ENCODE measurements around the gene MRPL42.
"Not testable (repeated sequence)": the region's sequence is repeated elsewhere in the genome, so short reads cannot be mapped to it uniquely, and the experiment has no call there.

Gene MRPL42

DNA sequence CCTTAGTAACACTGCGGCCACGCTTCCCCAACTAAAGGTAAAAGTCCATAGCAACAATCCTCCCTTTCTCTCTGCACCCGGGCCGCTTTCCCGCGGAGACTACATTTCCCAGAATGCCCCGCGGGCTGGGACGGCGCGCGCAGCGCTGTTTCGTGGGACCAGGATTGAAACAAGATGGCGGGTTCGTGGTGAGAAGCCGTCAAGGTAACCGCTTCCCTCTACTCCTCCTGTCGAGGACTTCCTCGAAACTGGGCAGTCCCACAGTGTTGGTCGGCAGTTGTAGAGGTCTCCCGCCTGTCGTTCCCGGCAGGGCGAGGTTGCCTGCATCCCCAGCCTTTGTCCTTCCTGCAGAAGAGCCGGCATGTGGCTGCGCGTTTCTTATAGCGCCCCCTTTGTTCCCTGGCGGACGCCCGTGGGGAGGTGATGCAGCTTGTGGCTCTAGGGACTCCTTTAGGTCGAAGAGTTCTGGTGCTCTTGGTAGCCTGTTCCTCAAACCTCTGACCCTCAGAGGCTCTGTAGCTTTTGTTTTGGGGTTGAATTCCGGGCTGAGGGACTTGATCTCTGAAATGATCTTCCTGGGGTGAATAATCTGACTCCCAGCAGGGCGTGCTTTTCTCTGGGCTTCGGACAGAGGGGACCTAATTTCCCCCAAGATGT is at the start of gene MRPL42:
Gene MRPL42 (plus strand): TSS at position 164 of the 657 bp plus-strand sequence. CDS start 1,772 bp downstream, outside the sequence.
- peak; percentile 86 to 94 (median 90) for DNase-seq (ENCODE audit: low read depth in 2 of 3, low spot score in 1 of 3)

DNA sequence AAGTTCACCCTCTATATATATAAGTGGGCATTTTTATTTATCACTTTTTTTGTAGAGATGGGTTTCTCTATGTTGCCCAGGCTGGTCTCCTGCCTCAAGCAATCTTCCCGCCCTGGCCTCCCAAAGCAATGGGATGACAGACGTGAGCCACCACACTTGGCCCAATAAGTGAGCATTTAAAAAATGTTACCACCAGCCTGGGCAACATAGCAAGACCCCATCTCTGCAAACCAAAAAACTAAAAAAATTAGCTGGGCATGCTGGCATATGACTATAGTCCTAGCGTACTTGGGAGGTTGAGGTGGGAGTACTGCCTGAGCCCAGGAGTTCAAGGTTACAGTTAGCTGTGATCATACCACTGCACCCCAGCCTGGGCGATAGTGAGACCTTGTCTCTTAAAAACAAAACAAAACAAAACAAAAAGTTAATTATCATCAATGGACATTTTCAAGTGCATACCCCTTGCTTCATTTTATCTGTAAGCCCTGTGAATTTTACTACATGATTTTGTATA is 49.3 kb upstream of the MRPL42 start:
- no peak for DNase-seq (ENCODE audit: low read depth in 2 of 3, low spot score in 1 of 3)

DNA sequence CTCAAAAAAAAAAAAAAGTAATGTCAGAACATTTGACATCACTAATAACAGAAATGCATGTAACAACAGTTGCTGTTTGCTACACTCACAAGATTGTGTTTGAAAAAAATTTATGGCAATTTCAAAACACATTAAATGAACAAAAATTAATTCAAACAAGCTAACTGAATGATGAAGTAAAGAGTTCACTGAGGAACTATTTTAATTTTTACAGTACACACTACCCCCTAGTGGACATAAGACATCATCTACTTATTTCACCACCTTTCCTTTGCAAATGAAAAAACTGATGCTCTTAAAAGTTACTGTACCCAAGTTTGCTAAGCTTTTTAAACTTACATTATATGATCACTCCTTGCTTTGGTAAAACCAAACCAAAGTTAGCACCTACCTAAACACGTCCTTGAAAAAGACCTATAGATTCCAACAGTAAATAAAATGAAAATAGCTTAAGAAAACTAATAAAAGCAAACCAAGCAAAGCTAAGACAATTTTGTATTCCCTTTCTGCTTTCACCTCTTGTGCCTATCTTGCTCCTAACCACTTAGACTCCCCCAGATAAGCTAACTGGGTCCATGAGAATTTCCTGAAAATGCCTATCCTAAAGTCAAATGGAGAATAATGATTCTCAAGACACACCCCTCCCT is 47.8 kb upstream of the MRPL42 start:
- DNase-seq (ENCODE audit: low read depth in 2 of 3, low spot score in 1 of 3) = no peak

- no peak for DNase-seq (ENCODE audit: low read depth in 2 of 3, low spot score in 1 of 3)
Measured at GRCh38 chr12:93422050-93422449, 45.3 kb upstream of the MRPL42 start.

- no peak for DNase-seq (ENCODE audit: low read depth in 2 of 3, low spot score in 1 of 3)
Measured at GRCh38 chr12:93425736-93426411, 41.4 kb upstream of the MRPL42 start.

DNA sequence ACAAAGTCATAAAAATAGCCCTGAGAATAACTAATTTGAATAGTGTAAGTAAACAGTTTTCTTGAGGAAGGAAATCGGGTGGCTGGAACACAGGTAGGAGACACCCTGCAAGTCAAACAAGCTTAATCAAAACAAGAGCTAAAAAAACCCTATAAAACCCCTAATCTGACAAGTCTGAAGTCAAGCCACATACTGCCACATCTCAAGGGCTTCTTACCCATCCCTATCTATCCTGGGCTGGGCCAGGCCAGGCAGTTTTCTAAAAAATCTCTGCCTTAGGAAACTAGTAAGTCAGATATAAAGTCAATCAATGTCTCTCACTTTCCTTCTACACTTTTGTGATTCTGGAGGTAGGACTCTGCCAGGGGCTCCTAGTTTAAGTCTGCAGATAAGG is 40.9 kb upstream of the MRPL42 start:
- no peak for DNase-seq (ENCODE audit: low read depth in 2 of 3, low spot score in 1 of 3)

GRCh38 chr12:93427779-93428564 is 39.3 kb upstream of the MRPL42 start:
- DNase-seq (ENCODE audit: low read depth in 2 of 3, low spot score in 1 of 3) = no peak

DNA sequence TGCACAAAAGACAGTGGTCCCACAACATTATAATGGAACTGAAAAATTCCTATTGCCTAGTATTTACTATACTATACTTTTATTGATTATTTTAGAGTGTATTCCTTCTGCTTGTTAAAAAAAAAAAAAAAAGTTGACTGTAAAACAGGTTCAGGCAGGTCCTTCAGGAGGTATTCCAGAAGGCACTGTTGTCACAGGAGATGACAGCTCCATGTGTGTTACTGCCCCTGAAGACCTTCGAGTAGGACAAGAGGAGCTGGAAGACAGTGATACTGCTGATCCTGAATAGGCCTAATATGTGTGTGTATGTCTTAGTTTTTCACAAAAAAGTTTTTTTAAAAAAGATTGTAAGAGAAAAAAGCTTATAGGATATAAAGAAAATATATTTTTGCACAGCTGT is 37.9 kb upstream of the MRPL42 start:
- no peak for DNase-seq (ENCODE audit: low read depth in 2 of 3, low spot score in 1 of 3)

- no peak for DNase-seq (ENCODE audit: low read depth in 2 of 3, low spot score in 1 of 3)
Measured at GRCh38 chr12:93429852-93430251, 37.5 kb upstream of the MRPL42 start.

- DNase-seq (ENCODE audit: low read depth in 2 of 3, low spot score in 1 of 3) = no peak
Measured at GRCh38 chr12:93430280-93430679, 37.0 kb upstream of the MRPL42 start.

DNA sequence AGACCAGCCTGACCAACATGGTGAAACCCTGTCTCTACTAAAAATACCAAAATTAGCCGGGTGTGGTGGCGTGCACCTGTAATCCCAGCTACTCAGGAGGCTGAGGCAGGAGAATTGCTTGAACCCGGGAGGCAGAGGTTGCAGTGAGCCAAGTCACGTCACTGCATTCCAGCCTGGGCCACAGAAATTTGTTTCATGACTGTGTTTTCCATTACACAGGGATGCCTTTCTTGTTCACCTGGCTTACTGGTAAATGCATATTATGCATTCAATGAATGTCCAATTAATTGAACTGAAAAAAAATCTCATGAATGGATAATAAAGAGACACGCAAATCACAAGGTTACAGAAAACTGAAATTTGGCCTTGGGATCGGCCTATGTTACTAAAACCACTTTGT is 35.3 kb upstream of the MRPL42 start:
- not testable (repeated sequence) for DNase-seq (ENCODE audit: low read depth in 2 of 3, low spot score in 1 of 3)

- no peak for DNase-seq (ENCODE audit: low read depth in 2 of 3, low spot score in 1 of 3)
Measured at GRCh38 chr12:93434256-93434865, 33.0 kb upstream of the MRPL42 start.

DNA sequence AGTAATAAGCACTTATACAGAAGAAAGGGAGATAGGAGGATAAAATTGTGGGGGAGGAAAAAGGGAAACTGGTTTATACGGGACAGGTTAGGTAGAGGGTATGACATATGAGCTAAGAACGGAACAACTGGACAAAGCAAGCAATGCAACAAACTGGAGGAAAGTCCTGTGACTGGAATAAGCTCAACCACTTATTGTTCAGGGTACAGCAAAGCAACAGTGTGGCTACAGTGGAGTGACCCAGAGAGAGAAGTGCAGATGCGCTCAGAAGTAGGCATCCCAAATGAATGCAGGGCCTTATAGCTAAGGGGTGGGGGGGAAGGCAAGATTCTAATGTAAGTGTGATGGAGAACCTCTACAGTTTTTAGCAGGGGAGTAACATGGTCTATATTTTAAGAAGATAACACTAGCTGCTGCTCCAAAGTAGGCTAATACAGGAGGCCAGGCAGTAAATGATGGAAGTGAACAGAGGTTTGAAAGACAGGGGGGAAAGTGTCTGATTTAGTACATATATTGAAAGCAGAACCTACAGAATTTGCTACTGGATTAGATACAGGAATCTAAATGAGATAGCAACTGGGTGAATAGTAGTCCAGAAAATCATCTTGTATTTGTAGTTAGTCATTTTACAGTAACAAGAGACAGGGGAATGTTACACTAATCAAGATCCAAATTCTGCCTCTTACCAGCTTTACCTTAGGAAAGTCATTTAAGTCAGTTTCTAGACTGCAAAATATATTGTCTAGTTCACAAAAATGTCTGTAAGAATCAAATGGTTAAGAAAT is 28.9 kb upstream of the MRPL42 start:
- no peak for DNase-seq (ENCODE audit: low read depth in 2 of 3, low spot score in 1 of 3)

DNA sequence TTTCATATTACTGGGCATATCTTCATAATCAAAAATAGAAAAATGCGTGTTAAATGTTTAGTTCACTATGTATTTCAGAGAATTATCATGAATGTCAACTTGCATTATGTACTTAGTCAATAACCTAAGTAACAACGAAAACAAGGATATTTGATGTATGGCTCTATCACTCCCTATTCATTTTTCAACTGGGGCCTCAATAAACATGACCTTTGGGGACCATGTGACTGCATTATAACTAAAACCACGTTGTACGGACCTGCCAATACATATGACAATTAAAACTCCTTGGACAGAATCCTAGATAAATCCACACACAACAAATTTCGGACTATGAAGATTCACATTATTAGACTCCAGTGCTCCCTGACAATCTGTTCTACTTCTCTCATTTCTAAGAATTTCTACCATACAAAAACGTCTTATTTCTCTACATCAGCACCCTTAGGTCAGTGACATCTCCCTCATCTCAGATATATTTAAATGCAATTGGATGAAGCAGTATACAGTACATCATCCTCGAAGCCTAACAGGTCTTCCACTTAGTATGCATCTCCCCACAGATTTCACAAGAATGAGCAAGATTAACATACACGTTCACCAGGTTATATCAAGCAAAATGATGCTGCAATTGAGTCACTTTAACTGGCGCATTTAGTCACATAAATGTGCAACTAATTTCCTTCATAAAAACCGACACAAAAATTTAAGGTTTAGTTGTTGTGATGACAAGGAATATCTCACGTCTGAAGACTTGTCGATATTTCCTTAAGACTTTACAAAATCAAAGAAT is 27.1 kb upstream of the MRPL42 start:
- no peak for DNase-seq (ENCODE audit: low read depth in 2 of 3, low spot score in 1 of 3)

GRCh38 chr12:93441081-93441616 is 26.2 kb upstream of the MRPL42 start:
- DNase-seq (ENCODE audit: low read depth in 2 of 3, low spot score in 1 of 3) = peak in 1 of 3 donors; percentile 16

DNA sequence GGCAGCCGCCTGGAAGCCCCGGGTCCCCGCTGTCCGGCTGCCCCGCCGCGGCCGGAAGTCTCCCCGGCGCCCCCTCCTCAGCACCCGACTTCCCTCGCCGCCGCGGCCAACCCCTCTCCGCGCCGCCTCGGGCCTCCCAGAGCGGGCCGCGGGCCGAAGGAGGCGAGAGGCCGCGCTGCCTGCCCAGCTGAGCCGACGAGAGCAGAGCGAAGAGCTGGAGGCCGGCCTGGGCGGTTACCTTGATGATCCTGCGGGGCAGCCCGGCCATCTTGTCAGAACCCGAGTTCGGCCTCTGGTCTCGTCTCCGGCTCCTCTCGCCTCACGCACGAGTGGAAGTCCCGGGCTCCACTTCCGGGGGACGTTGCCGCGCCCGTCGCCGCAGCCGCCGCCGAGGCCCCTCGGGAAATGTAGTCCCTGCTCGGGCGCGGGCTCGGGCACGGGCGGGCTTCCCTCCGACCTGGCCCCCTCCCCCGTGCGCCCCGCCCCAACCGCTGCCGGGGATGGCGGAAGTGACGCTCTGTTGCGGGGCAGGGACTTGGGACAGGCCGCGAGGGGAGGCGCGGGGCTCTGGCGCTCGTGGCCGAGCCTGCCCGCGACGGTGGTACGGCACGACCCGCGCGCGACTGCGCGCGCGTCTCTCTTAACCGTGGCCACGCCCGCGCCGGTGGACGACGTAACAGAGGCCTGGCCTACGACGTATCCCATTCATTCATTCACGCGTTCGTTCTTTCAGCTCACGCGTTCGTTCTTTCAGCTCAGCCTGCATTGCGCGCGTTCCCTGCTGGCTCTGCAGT is 25.5 kb upstream of the MRPL42 start, which contains the start of gene UBE2N:
Gene UBE2N (minus strand): TSS at position 331 of the 794 bp plus-strand sequence. CDS start 63 bp downstream, at position 268.
- DNase-seq (ENCODE audit: low read depth in 2 of 3, low spot score in 1 of 3) = peak; percentile 91 to 97 (median 92)

- DNase-seq (ENCODE audit: low read depth in 2 of 3, low spot score in 1 of 3) = no peak
Measured at GRCh38 chr12:93442411-93443340, 24.6 kb upstream of the MRPL42 start.

Measured in stimulated activated CD4-positive, alpha-beta T cell treated with anti-CD3 and anti-CD28 coated beads, Interleukin-12 subunit alpha, Interleukin-12 subunit beta, amount 100 ng/mL, for 48 hours (primary cell).